ENCODE data around the gene MOB2. TPM values are rescaled to one million over a fixed set of nuclear protein-coding genes. Genes with fewer than 3 reads are reported as not detected.

The MOB2 gene
- total and polyA plus RNA-seq, 11 donors: 27.4 to 61.1 (median 44.7) TPM

GRCh38 chr11:1450949-1451710 is 35.4 kb downstream of the MOB2 start:
- intact Hi-C loops (cut with DNase I): loop anchor here in 5 of 10 donors (5.0 to 10.0 kb wide), 4 partner anchors 64 to 246 kb away; partner anchors contain the start of gene DUSP8 (in 2 of the 5)
- Histone ChIP-seq H3K27me3 (peaks cover 0 to 9% (median 0%) of the 10 kb centered on the region in 9 donors), H3K9me3 (no peaks in the 10 kb centered on the region), H3K4me1 (peaks cover 0 to 13% (median 6%) of the 10 kb centered on the region in 12 donors), H3K4me3 (no peak overlapping the region), H3K27ac (no peak overlapping the region), H3K36me3 (no peaks in the 10 kb centered on the region)
- ATAC-seq: no peak
- DNase-seq: no peak
- TF ChIP-seq POLR2A (IDR thresholded peaks at IDR 0.05) (no peak), CTCF (IDR thresholded peaks at IDR 0.05) (no peak)
- 68 to 77% (median 70%) methylated on average over 10 to 22 of the region's 22 CpGs for WGBS, 4 donors

- H3K4me1 ChIP-seq: peaks cover 0 to 13% (median 6%) of the 10 kb centered on the region in 12 donors
- no peak for DNase-seq
- H3K36me3 ChIP-seq: no peaks in the 10 kb centered on the region
- no peak overlapping the region for H3K4me3 ChIP-seq
- no peak for ATAC-seq
- H3K27me3 ChIP-seq: peaks cover 0 to 9% (median 0%) of the 10 kb centered on the region in 9 donors
- intact Hi-C loops (cut with DNase I): loop anchor here in 5 of 10 donors (5.0 to 10.0 kb wide), 4 partner anchors 64 to 246 kb away; partner anchors contain the start of gene DUSP8 (in 2 of the 5)
- WGBS, 4 donors: 87 to 91% (median 90%) methylated on average over 10 to 29 of the region's 29 CpGs
- H3K9me3 ChIP-seq: no peaks in the 10 kb centered on the region
- no peak overlapping the region for H3K27ac ChIP-seq
- no peak for TF ChIP-seq CTCF (IDR thresholded peaks at IDR 0.05)
- TF ChIP-seq POLR2A (IDR thresholded peaks at IDR 0.05): no peak
Measured at GRCh38 chr11:1450344-1450875, 36.2 kb downstream of the MOB2 start.

GRCh38 chr11:1449490-1450243 is 36.9 kb downstream of the MOB2 start:
- Histone ChIP-seq H3K4me1 (peaks cover 0 to 13% (median 6%) of the 10 kb centered on the region in 12 donors), H3K4me3 (no peak overlapping the region), H3K9me3 (no peaks in the 10 kb centered on the region), H3K36me3 (no peaks in the 10 kb centered on the region), H3K27ac (no peak overlapping the region), H3K27me3 (peaks cover 0 to 9% (median 0%) of the 10 kb centered on the region in 9 donors)
- TF ChIP-seq CTCF (IDR thresholded peaks at IDR 0.05): no peak
- TF ChIP-seq POLR2A (IDR thresholded peaks at IDR 0.05): no peak
- no peak for ATAC-seq
- intact Hi-C loops (cut with DNase I): loop anchor here in 5 of 10 donors (5.0 to 10.0 kb wide), 5 partner anchors 52 to 245 kb away; partner anchors contain the start of gene DUSP8 (in 2 of the 5)
- 76 to 85% (median 83%) methylated on average over 29 to 31 of the region's 31 CpGs for WGBS, 4 donors
- no peak for DNase-seq
